Measurements from ENCODE around the gene SPO11. TPM values are rescaled to one million over a fixed set of nuclear protein-coding genes. Genes with fewer than 3 reads are reported as not detected.

SPO11 gene
- total RNA-seq, 1 experiment from 2014 or later = not detected

DNA sequence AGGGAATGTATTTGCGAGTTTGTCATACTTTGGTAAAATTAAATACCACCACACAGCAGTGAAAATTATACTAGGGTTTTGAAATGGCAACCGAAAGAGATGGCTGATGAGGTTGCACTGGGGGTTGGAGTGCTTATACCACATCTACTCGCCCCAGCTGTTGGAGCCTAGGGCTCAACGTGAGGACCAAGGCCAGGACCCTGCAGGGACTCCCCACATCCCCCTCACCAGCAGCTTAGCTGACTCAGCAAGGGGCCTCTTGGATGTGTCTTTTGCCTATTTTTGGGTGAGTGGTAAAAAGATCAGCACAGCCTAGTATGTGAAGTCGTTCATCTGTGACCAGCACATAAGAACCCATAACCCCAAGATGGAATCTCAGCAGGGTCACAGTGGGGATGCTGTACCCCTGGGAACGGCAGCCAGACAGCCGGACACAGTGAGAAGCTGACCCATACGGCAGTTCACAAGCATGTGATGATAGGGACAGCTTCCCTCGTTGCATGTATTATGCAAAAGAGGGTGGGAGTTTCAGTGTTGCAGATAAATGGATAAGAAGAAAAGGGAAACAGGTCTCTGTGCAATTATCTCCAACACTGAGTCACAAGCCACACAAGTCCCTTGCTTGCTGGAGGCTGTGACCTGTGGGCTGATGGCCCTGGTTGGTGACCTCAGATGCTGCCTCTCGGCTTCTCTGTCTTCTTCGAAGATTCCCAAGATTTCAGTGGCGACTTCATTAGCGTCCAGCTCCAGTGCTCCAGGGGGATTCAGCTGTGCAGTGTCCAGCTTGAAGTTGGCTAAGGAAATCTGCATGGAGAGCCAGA is 20.9 kb upstream of the SPO11 start:
- no peaks in the 10 kb centered on the region for H3K4me1 ChIP-seq (ENCODE audit: control insufficient read depth in 1 of 2, insufficient read depth in 2 of 2, low read length in 2 of 2)
- H3K27me3 ChIP-seq (ENCODE audit: insufficient read depth, low read length) = peaks cover 28% of the 10 kb centered on the region; the same call in 1 of the 2 replicates
- no peak overlapping the region for H3K27ac ChIP-seq (ENCODE audit: low read depth, low read length)
- H2AFZ ChIP-seq (ENCODE audit: low read depth, low read length, poor library complexity, severe bottlenecking) = no peak overlapping the region
- H3K9me2 ChIP-seq (ENCODE audit: insufficient read depth) = no peaks in the 10 kb centered on the region
- H3K36me3 ChIP-seq (ENCODE audit: control insufficient read depth in 1 of 2, insufficient read depth in 2 of 2, low read length in 2 of 2) = no peaks in the 10 kb centered on the region
- no peaks in the 10 kb centered on the region for H4K20me1 ChIP-seq (ENCODE audit: insufficient read depth)
- no TSS peak for BruUV-seq (replicated peaks)
- no peaks in the 10 kb centered on the region for H3K79me2 ChIP-seq (ENCODE audit: insufficient read depth, low read length)
- TF ChIP-seq, protein P1, sequence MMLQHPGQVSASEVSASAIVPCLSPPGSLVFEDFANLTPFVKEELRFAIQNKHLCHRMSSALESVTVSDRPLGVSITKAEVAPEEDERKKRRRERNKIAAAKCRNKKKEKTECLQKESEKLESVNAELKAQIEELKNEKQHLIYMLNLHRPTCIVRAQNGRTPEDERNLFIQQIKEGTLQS (IDR thresholded peaks at IDR 0.05) = no peak
- TF ChIP-seq EZH2 (IDR thresholded peaks at IDR 0.05) (no peak), SIN3A (IDR thresholded peaks at IDR 0.05; ENCODE audit: low read depth) (no peak), POLR2A (IDR thresholded peaks at IDR 0.05; ENCODE audit: borderline replicate concordance, extremely low read depth, insufficient read depth, insufficient read length) (no peak), YY1 (IDR thresholded peaks at IDR 0.05; ENCODE audit: extremely low read depth, insufficient replicate concordance, low read depth, low read length) (no peak), RAD21 (IDR thresholded peaks at IDR 0.05; ENCODE audit: low read depth) (no peak), TCF7L2 (IDR thresholded peaks at IDR 0.05; ENCODE audit: borderline replicate concordance, extremely low read depth, insufficient read depth, insufficient read length) (no peak), SP1 (IDR thresholded peaks at IDR 0.05; ENCODE audit: low read depth) (no peak), CEBPB (IDR thresholded peaks at IDR 0.05; ENCODE audit: low read depth) (no peak), EZH2phosphoT487 (IDR thresholded peaks at IDR 0.05; ENCODE audit: borderline replicate concordance) (no peak), CBX3 (IDR thresholded peaks at IDR 0.05; ENCODE audit: low read depth) (no peak), ZFX (IDR thresholded peaks at IDR 0.05) (no peak), FOSL1 (IDR thresholded peaks at IDR 0.05; ENCODE audit: low read depth) (no peak), ELF1 (IDR thresholded peaks at IDR 0.05; ENCODE audit: borderline replicate concordance, low read depth) (no peak)
- TF ChIP-seq, protein P2, sequence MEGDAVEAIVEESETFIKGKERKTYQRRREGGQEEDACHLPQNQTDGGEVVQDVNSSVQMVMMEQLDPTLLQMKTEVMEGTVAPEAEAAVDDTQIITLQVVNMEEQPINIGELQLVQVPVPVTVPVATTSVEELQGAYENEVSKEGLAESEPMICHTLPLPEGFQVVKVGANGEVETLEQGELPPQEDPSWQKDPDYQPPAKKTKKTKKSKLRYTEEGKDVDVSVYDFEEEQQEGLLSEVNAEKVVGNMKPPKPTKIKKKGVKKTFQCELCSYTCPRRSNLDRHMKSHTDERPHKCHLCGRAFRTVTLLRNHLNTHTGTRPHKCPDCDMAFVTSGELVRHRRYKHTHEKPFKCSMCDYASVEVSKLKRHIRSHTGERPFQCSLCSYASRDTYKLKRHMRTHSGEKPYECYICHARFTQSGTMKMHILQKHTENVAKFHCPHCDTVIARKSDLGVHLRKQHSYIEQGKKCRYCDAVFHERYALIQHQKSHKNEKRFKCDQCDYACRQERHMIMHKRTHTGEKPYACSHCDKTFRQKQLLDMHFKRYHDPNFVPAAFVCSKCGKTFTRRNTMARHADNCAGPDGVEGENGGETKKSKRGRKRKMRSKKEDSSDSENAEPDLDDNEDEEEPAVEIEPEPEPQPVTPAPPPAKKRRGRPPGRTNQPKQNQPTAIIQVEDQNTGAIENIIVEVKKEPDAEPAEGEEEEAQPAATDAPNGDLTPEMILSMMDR (IDR thresholded peaks at IDR 0.05 in 2 of 3, conservative IDR thresholded peaks at IDR 0.05 in 1 of 3; ENCODE audit: borderline replicate concordance in 1 of 3, insufficient read depth in 1 of 3, low read depth in 2 of 3, low read length in 2 of 3) = no peak
- no peak for DNase-seq (ENCODE audit: low read depth, low spot score)
- H3K9me3 ChIP-seq (ENCODE audit: control insufficient read depth in 1 of 2, insufficient read depth in 1 of 2, low read depth in 1 of 2, low read length in 2 of 2) = no peaks in the 10 kb centered on the region
- CTCF ChIA-PET = no interaction called here
- intact Hi-C loops (cut with micrococcal nuclease) = no loop called here
- RAD21 ChIA-PET (ENCODE audit: low non-redundant PET in 1 of 2, low total read pairs in 2 of 2, uncharacterized antibody in 2 of 2, unreplicated experiment in 2 of 2) = no interaction called here
- H3K4me2 ChIP-seq (ENCODE audit: low read length) = no peak overlapping the region
- H3K4me3 ChIP-seq (replicated peaks in 1 of 2; ENCODE audit: low read depth in 1 of 2, low read length in 2 of 2) = no peak overlapping the region
- no peak overlapping the region for H3K9ac ChIP-seq (ENCODE audit: low read length)
- POLR2A ChIA-PET = no interaction called here
- ATAC-seq = no peak
